Stromal cell of bone marrow (primary cell): ENCODE data around the gene AK2.

Experiments used
- DNase-seq: peaks from one replicate; pipeline ENCODE4 v3.0.0-alpha.2; 2012; ENCODE audit warnings: low read depth

Gene AK2

DNA sequence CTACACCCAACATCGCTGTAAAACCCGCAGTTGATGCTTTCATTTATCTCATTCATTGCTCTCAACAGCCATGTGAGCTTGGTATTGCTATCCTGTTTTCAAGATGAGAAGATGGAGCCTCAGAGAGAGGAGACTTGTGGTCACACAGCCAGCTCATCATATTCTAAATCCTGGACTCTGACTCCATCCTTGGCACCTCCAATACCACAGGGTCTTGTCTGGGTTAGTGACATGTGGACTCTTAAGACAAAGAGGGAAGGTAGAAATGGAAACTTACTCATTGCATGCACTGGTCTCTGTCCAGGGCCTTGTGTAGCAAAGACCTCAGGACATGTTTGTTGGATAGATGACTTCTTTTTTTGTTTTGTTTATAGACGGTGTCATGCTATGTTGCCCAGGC lies 65.1 kb downstream of the AK2 start:
- DNase-seq, result no peak

GRCh38 chr1:32971156-32971555 lies 65.5 kb downstream of the AK2 start:
- no peak for DNase-seq

DNA sequence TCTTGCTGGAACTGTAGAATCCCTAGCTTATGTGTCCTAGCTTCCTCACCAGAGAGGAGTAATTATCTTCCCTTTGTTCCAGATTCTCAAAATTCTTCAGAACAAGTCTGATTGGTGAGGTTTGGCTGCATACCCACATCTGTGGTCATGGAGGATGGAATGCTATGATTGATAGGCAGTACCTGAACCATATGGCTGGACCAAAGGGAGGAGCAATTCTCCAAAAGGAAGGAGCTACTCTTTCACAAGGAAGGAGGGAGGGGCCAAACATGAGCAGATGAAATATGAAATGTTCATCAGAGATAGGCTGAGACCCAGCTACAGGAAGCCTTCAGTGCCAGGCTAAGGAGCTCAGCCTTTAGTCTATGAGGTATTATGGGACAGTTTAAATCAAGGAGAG lies 67.1 kb downstream of the AK2 start:
- DNase-seq, result no peak

DNA sequence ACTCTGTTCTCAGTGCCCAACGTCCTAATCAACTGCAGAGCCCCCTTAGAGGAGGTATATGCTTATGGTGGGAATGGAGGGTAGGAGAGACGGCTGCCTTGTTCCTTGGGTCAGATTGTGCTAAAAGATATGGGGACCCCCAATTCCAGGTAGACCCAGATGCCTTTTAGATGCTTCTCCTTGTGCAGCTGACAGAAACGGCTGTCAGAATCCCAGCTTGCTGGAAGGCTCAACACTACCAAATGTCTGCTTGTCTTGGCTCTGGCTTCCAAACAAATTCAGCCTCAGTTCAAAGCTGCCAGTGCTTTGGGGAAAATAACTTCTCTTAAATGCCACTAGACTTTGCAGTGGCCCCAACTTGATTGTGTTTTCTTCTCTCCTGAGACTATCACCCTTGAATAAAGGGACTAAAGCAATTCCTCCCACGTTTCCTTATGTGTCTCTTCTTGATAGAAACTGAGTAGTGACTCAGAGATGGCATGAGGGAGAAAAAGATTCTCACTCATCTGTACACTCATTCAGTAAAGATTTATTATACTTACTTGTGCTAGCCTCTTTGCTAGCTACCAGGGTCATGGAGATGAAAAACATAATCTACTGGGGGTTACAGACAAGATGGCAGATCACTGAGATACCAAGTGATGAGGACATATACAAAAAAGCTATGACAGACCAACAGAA lies 68.7 kb downstream of the AK2 start:
- no peak for DNase-seq

- DNase-seq, result no peak
Observed at GRCh38 chr1:32966900-32967299, 69.8 kb downstream of the AK2 start.

DNA sequence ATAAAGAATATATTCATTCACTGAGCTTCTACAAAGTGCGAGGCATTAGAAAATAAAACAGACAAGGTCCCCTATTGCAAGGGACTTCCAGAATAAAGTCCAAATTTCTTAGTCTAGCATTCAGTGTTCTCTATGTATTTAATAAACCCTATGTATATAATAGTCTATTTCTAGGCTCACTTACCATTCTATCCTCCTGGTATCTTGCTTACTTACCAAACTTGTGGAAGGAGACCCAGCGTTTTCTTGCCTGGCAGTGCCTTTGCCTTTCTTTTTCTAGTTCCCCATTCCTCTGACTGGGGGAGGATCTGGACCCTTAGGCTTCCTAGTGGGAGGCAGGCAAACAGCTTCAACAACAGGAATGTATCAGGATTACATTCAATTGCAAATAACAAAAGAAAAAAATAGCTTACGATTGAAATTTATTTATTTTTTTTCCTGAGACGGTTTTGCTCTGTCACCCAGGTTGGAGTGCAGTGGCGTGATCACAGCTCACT lies 71.4 kb downstream of the AK2 start:
- DNase-seq, result no peak

DNA sequence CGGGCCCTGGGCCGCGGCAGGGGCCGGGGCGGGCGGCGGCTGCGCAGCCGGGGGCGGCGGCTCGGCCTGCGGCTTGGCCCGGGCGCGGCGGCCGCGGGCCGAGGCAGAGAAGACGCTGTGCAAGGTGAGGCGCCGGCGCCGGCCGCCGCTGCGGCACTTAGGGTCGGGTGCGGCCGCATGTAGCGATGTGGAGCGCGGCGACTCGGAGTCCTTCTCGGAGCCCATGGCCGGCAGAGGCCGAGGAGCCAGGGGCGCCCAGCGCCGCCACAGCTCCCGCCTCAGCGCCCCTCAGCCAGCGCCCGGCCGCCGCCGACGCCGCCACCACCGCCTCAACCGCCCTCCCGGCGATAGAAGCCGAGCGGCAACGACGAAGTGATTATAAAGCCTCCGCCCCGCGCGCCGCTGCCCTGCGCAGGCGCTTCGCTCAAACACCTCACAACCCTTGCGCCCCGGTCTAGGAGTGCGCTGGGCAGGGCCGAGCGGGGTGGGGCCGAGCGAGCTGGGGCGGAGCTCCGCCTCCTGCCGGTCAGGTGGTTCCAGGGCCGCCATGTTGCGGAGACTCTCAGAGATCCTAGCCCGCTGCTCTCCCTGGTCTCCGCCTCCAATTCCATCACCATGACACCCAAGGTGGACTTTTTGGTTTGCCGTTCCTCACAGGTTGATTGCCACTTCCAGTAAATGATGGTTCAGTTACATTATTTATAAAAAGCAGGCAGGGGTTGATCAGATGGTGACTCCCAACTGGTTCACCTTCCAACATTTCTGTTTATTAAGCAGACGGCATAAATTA lies 72.0 kb downstream of the AK2 start, which contains the start of gene RNF19B:
Gene RNF19B, minus strand, starts transcription at position 349 of the 790 bp plus-strand sequence. Its CDS starts 124 bp downstream, at position 225.
- peak; percentile 87 for DNase-seq

GRCh38 chr1:32963746-32964460 lies 72.8 kb downstream of the AK2 start:
- no peak for DNase-seq

DNA sequence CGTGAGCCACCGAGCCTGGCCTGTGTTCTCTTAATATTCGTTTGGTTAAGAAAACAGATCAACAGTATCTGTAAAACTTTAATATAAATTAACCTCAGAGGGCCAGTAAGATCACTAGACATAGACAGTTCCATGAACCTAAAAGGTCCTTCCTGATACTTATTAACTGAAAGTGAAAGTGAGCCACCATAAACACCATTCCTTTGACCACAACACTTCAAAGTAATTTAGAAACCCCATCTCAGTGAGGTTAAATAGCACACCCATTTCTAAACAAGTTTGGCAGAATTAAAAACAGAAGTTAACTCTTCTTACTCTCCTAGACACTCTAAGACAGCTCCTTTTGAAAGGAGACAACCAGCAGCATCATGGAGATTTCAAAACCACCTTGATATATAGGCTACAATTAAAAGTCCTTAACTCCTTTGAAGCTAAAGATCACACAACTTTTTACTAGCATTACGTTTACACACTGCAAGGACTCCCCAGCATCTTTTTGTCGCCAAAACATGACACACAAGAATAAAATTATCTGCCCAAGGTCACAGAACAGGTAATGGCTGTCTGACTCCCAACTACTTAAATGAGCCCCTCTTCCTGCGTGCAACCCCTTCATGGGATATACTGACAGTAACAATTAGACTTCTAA lies 74.3 kb downstream of the AK2 start:
- no peak for DNase-seq

- DNase-seq, result no peak
Observed at GRCh38 chr1:32960819-32961355, 75.8 kb downstream of the AK2 start.

- DNase-seq, result no peak
Observed at GRCh38 chr1:32960342-32960741, 76.3 kb downstream of the AK2 start.

- no peak for DNase-seq
Observed at GRCh38 chr1:32958827-32959226, 77.9 kb downstream of the AK2 start.
